LNCAP (cell line): ENCODE data around the gene OPTC.

ENCODE experiments used
- CTCF ChIP-seq: fragments of 450-650 bp; IDR thresholded peaks from 2 replicates; pipeline ENCODE4 v1.5.1; 2017; ENCODE audit warnings: mild to moderate bottlenecking

Gene OPTC

DNA sequence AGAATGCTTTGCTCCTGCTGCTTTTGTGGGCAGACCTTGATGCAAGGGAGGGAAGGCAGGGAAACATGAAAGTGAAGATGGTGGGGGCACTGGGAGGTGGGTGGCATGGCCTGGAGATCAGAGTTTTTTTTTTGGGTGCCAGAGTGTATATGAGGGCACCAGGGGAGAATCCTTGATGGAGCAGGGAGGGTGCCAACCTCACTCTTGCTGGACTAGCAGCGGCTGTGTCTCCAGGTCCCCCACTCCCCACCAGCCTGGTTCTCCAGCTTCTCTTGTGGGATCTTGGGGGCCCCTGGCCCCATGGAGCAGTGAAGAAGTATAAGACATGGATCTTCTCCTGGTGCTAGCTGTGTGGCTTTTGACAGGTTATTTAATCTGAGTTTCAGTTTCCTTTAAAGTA, 31.8 kb upstream of the OPTC start:
- no peak for TF ChIP-seq CTCF

- TF ChIP-seq CTCF = no peak
Measured at GRCh38 chr1:203462878-203463277, 31.1 kb upstream of the OPTC start.

DNA sequence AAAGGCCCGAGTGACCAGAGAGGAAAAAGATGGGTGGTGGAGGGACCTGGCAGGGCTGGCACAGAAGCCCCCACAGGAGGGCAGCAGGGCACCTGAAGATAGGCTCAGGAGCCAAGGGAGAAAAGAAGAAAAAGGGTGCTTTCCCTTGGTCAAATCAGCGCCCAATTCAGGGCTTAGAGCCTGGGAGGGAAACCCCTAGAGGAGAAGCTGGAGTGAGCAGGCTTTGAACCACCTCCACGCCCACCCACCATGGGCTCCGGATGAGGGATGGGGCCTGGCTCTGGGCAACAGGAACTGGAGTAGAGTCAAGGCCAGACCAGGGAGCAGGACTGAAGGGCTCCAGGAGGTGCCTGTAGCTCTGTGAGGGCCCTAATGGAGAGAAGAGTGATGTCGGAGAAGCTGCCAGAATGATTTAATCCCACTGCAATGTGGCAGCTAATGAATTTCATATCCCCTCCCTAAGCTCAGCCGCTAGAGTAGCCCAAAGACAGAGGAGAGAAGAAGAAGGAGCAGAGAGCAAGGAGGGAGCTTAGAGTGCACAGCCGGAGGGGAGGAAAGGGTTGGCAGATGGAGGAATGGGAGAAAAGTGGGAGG, 30.4 kb upstream of the OPTC start:
- TF ChIP-seq CTCF = no peak

DNA sequence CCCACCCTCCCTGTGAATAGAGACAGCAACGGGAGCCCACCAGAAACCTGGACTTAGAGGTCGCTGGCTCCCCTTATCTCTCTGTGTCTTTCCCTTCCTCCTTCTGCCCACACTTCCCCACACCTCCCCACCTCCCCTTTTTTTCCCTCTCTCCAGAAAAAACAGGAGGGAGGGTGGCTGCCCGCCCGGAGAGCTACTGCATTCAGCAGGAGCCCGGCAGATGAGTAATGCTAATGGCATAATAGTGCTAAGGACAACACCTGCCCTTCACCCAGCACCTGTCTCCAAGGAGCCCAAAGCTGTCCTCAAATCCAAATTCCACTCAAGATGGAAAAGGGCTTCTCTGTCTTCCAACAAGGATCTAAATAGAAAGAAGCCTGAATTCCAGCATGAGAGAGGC, 29.7 kb upstream of the OPTC start:
- no peak for TF ChIP-seq CTCF

GRCh38 chr1:203464743-203465142, 29.2 kb upstream of the OPTC start:
- no peak for TF ChIP-seq CTCF

- no peak for TF ChIP-seq CTCF
Measured at GRCh38 chr1:203465146-203465798, 28.7 kb upstream of the OPTC start.

- TF ChIP-seq CTCF = no peak
Measured at GRCh38 chr1:203465948-203466347, 28.0 kb upstream of the OPTC start.

DNA sequence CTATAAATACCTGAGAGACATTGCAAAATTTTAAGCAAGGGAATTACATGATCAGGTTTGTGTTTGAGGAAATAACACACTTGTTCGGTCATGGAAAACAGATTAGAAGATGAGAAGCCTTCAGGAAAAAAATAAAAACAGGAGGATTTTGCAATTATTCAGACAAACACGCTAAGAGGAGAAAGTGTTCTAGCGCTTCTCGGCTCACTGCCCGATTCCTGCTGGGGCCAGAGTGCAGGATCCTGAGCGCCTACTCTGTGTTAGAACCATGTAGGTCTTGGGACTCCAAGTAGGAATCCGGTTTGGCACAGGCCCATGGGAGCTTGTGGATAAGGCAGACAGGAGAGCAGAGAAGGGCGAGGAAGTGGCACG, 26.4 kb upstream of the OPTC start:
- TF ChIP-seq CTCF = no peak
